Measurements from ENCODE around the gene OPALIN. TPM values are rescaled to one million over a fixed set of nuclear protein-coding genes. Genes with fewer than 3 reads are reported as not detected.

Gene OPALIN, protein sequence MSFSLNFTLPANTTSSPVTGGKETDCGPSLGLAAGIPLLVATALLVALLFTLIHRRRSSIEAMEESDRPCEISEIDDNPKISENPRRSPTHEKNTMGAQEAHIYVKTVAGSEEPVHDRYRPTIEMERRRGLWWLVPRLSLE
- not detected for total RNA-seq

DNA sequence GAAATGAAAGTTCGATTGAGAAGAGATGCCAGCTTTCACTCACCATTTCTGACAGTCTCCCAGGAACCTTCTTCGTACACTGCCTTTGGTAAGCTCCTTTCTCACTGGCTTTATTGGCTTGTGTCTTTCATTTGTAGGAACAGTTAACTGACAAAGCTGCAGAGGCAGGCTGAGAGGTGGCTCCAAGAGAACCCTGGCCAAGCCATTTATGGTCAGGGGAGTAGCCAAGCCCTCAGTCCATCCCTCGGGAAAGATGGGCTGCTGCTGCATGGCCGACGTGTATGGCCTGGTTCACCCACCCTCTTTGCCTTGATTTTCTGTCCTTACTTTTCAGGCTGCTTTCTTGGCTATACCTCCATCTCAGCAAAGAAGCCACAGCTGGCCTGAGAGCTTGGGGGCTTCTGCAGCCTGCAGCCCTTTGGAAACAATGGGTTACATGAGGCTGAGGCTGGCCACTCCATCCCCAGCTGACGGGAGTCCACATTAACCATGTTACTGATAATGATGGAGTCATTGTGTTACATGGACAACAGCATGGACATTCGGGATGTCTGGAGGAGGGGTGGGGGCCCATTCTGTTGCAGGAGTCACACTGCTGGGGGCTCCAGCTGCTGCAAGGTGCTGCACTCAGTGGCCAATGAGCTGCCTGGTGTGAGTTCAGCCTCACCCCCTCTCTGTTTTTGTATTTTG is at the start of gene OPALIN:
Gene OPALIN, minus strand, starts transcription at position 152 of the 690 bp plus-strand sequence. Its CDS starts 106 bp downstream, at position 46.
- DNase-seq (ENCODE audit: low spot score in 2 of 2), result no peak

DNA sequence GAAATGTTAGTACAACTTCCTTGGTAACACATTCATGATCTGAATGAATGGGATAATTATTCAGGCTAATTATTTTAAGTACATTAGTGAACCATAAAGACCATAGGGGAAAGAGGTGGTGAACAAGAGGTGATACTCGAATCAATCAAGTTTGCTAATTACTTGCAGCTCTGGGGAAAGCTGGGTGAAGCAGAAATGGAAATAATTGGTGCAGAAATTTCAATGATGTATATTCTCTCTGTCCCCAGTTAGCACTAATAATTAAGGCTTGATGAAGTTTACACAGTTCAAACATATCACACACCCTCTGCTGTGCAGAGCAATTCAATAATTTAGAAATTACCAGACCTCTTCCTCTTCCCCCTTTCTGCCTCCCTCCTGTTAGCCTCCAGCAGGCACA is 49.4 kb upstream of the OPALIN start:
- FAIRE-seq (no peak), DNase-seq (ENCODE audit: low spot score in 2 of 2) (no peak)

More for the DNA sequence above, at the start of gene OPALIN:
- no peak for FAIRE-seq

DNA sequence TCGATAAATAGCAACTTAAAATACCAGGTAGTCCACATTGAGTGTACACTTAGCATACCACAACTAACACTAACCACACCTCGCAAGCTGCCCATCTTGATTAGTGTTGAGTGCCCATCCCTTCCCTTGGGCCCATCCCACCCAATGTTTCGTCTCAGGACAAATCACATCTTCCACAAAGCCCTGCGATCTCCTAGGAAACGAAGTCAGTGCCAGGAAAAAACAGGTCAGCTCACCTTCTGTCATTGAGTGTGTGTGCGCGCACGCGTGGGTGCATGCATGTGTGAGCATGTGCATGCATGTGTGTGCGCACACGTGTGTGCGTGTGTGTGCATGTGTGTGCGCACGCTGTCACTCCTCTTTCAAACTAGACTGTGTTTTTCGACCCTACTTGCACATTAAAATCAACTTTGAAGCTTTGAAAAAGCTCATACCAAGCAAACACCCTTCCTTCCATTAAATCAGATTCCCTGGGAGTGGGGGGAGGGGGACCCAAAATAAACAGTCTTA is 48.8 kb upstream of the OPALIN start:
- DNase-seq (ENCODE audit: low spot score in 2 of 2) (no peak), FAIRE-seq (no peak)

DNA sequence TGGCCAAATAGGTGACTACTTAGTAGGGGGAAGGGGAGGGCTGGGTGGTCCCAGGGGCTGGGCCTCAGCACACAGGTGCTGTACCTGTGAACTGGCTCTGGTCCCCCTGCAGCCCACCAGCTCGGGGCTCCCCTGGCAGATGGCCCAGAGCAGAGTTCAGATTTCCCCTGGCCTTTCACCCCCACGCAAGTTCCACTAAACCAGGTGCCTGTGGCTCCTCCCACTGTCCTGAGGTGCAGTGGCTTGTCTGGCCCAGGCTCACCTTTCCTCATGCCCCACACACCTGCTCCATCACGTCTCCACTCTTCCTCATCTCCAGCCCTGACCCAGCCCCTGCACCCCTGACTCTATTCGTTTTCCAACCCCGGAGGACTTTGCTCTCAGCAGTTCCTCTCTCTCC is 47.3 kb upstream of the OPALIN start:
- no peak for DNase-seq (ENCODE audit: low spot score in 2 of 2)

DNA sequence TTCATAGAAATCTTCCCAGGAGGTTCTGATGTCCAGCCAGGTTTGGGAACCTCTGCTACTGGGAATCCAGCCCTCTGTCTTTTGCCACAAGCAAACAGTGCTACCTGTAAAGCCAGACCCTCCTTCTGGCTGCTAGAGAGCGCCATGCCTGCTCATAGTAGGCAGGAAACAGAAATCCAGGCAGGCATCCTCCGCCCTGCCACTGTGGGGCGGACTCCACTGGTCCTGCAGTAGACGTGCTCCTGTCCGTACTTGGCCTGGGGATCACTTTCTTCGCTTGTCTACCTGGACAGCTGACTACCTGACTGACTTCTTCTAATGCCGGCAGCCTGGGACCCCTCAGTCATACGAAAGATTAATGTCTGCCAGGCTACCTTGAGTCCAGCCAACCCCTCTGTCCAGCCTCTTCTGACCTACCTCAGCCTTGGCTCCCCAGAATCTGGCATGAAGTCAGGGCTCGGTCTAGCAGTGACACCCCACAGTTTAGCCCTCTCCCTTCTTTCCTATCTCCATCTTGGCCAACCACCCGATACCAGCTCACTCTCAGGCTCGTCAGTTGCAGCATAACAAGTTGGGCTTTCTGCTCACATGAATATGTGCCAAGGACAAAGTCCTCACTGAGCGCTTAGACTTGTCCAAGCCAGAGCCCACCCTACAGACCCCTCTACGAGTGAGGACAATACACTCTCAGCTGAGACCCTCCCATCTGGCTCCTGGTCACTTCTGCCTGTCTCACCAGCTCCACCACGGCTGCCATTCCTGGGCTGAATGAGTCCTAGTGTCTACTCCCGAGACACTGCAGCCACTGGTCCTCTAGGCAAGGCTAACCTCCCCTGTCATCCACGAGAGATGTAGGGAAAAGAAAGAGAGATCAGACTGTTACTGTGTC is 43.9 kb upstream of the OPALIN start:
- FAIRE-seq (no peak), DNase-seq (ENCODE audit: low spot score in 2 of 2) (no peak)

More for the DNA sequence above, 47.3 kb upstream of the OPALIN start:
- no peak for FAIRE-seq

DNA sequence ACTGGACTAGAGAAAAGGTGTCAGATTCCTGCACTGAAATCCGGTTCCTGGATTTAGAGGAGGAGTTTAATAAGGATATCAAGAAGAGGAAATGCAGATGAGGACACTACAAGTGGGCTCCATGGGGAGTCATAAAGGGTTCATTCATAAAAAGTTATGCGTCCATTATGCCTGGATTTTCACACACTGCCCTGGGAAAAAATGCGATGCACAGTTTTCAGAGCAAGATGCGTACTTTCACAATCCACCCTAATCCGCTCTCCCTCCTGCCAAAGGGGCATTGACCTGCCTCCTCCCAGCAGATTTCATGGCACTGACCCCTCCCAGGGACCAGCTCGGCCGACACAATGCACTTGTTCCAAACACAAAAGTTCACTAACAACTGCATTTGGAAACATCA is 42.2 kb upstream of the OPALIN start:
- DNase-seq (ENCODE audit: low spot score in 2 of 2), result no peak
- FAIRE-seq, result no peak

DNA sequence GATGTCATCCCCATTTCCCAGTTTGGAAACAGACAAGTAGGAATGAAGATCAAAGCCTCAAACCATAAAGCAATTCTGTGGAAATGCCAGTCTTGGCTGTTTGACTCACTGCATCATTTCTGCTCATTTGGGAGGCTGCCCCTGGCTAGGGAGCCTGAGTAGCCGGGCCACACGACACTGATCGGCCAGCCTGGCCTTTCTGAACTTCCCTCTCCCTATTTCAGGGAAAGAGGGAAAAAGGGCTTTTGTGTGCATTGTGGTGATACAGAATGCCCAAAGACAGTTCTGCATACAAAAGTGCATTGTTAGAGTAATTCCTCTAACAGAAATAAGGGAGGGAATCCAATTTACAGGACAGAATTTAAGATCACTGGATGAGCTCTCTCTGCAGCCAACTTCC is 41.7 kb upstream of the OPALIN start:
- DNase-seq (ENCODE audit: low spot score in 2 of 2) (no peak), FAIRE-seq (peak; percentile 8)

DNA sequence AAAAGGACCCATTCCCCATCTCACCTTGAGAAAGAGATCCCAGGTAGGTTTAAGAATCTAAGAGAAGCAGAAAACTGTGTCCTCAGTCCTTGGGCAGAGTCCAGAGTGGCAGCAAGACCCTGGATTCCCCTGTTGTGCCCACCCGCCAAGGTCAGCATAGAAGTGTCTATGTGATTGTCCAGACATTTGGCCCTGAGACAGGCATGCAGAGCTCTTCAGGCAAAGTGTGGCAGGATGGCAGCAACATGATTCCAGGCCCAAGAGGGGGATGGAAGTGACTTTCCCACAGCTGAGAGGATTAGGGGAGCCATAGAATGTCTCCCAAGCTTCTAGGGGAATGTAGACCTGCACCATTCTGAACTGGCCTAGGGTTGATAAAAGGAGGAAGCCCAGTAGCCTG is 39.1 kb upstream of the OPALIN start:
- DNase-seq (ENCODE audit: low spot score in 2 of 2) (no peak), FAIRE-seq (no peak)

DNA sequence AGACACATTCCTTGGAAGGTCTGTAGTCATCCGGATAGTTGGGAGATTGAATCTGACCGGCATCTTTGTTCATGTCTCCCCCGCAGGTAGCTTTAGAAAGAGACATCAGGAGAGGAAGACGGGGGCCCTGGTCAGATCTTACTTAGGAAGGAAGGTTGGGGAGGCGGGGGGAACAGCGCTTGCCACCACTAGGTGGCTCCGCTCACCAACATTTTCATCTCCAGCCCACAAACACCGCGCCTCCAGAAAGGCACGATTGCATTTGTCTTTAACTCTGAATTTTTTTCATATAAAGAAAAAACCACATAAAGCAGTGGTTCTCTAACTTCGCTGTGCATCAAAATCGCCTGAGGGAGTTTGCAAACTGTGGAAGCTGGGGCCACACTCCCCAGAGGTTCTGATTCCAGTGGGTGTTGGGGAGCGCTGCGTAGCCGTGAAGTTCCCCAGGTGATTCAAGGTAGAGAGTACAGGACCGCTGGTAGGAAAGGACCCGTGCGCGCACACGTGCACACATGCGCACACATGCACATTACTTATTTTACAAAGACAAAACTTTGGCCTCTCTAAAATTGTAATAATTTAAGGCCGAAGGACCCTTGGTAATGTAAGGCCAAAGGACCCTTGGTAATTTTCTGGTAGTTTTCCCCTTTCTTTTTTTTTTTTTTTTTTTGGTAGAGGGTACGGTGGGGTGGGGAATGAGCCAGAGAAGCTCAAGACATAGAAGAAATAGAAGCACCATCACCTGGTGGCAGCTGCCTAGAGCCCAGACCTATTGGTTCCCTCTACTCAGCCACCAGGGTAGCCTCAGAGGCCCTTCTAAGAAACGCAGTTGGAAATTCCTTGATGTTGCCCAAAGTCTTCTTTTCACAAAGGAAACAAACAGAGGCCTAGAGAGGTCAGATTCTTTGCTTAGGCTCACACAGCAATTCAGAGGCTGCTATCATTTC is 37.4 kb upstream of the OPALIN start:
- DNase-seq (ENCODE audit: low spot score in 2 of 2) (peak; percentile 52 to 82), FAIRE-seq (no peak)

DNA sequence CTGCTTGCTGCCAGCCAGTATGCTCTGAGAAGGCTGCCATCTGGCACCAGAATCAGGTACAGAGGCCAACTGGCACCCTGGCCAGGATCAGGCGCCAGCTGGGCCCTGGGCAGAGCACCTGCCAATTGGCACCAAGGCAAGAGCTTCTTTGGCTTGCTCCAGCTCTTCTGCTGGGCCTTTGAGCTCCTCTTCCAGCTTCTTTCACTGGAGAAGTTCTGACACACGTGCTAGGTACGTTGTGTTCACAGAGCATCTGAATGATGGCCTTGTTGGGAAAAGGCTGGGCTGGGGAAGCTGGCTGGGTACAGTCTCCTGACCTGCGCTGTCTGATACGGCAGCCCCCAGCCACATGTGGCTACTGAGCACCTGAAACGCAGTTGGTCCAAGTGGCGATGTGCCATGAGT is 31.7 kb upstream of the OPALIN start:
- FAIRE-seq (no peak), DNase-seq (ENCODE audit: low spot score in 2 of 2) (peak; percentile 41 to 48)

DNA sequence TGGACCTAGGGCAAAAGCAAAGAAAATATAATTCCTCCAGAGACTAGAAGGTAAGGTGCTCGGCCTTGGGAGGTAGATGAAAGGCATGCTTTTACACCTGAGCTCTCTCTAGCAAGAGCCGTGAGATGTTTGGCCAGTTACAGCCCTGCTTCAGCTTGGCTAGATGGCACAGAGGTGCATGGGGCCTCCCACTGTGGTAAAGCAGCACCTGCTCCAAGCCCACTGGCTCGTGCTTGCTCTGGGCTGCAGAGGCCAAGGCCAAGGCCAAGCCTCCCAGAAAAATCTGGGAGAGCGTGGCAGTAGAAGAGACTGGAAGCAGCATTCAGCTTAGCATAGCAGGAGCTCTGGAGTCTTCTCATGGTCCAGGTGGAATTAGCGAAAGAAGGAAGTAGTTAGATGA is 31.0 kb upstream of the OPALIN start:
- no peak for FAIRE-seq
- DNase-seq (ENCODE audit: low spot score in 2 of 2), result no peak

DNA sequence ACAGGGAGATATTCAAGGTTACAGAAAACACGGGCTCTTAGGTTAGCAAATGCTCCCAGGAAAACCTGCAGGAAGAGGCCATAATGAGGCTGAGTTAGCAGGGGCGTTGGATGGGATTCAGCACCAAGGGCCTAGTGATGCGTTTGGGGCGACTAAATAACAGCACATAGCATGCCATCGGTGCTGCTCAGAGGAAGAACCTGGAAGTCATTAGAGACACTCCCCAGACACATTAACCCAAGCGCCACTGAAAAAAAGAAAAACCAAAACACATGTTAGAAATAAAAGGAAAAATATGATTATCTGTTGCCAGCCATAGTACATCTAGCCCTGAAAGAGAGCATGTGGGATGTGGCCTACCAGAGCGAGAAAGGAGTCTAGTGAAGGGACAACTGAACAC is 28.8 kb upstream of the OPALIN start:
- FAIRE-seq (no peak), DNase-seq (ENCODE audit: low spot score in 2 of 2) (no peak)

DNA sequence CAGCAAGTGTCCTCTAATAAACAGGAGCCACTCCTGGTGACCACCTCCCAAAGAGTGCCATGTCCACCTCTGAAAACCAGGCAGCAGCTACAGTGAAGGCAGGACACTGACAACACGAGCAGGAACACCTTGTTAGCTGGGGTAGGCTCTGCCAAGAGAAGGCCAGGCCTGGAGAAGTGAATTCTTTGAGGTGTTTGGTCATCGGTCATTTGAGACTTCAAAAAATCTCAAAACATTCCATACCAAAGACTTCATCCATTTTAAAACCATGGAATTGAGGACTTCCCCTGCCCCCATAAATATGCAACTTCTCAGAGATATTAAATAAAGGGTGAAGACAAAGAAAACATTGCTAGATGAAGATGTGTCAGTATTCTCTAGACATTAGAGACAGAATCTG is 28.4 kb upstream of the OPALIN start:
- DNase-seq (ENCODE audit: low spot score in 2 of 2), result no peak
- FAIRE-seq, result no peak

DNA sequence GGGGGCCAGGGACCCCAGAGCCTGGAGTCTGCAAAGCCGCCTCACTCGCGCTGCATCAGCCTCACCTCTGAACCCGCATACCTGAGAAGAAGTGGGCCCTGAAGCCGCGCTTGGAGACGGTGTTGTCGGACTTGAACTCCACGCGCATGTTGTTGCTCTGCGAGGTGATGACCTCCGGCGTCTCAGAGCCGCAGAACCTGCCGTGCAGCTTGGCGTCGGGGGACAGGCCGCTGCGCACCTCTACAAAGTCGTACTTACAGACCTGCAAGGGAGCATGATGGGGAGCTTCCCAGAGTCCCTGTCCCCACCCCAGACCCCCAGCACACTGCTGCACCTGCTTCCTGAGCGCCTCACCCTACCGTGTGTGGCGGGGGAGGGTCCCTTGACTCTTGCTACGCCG is 25.7 kb upstream of the OPALIN start:
- DNase-seq (ENCODE audit: low spot score in 2 of 2) (no peak), FAIRE-seq (no peak)

DNA sequence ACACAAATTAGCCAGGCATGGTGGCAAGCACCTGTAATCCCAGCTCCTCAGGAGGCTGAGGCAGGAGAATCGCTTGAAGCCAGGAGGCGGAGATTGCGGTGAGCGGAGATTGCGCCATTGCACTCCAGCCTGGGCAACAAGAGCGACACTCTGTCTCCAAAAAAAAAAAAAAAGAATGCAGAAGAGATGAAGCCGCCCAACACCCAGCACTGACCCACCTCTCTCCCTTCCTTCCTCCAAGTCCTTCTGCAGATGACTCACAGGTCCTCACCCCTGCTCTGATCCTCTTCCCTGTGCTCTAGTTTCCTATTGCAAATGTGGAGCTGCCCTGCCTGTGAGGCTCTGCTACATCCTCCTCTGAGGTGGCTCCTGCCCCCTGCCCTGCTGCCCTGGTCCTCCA is 22.0 kb upstream of the OPALIN start:
- FAIRE-seq (no peak), DNase-seq (ENCODE audit: low spot score in 2 of 2) (no peak)

DNA sequence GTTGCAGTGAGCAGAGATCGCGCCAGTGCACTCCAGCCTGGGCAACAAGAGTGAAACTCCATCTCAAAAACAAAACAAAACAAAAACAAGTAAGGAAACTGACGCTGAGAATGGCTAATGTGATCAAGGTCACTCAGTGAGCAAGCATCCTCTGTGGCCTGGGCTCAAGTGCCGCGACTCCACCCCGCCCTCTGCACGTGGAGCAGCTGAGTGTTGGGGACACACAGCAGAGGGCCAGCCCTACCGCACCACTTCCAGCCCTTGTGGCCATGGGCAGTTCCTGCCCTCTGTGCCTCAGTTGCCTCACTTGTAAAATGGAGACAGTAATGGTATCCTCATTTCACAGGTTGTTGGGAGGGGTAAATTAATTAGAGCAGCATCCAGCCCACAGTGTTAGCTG is 21.0 kb upstream of the OPALIN start:
- DNase-seq (ENCODE audit: low spot score in 2 of 2) (no peak), FAIRE-seq (no peak)

DNA sequence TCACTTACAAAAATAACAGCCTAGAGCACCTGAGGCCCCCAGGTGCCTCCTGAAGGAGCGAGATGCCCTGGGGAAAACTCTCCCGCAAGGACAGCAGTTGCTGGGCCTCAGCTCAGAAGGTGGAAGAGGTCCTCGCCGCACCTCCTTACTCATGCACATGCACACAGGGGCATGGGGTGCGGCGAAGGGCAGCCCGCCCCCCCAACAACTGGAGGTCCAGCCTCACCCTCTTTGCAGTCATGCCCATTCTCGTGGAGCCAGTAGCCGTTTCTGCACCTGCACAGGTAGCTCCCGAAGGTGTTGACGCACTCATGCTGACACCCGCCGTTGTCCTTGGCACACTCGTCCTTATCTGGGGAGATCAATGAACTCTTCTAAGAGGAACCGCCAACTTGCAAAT is 19.9 kb upstream of the OPALIN start:
- FAIRE-seq, result no peak
- DNase-seq (ENCODE audit: low spot score in 2 of 2), result no peak

DNA sequence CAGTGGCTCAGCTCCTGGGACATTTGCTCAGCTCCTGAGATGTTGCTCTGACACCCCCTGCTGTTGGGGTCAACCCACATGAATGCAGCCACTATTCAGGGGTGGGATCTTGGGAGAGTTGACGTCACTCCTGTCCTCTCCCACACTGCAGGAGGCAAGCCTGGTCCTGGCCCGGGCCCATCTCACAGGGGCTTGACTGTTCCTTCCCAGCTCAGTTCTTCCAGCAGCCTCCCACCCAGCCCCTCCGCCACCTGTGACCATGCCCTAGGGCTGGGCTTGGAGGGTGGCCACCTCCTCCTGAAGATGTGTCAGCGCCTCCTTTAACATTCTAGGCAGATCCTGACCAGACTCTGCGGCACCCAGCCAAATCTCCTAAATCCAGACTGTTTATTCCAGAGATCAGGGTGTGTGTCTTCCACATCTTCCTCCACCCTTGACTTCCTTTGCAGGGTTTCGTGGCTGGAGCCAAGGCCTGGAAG is 19.1 kb upstream of the OPALIN start:
- DNase-seq (ENCODE audit: low spot score in 2 of 2) (no peak), FAIRE-seq (no peak)

DNA sequence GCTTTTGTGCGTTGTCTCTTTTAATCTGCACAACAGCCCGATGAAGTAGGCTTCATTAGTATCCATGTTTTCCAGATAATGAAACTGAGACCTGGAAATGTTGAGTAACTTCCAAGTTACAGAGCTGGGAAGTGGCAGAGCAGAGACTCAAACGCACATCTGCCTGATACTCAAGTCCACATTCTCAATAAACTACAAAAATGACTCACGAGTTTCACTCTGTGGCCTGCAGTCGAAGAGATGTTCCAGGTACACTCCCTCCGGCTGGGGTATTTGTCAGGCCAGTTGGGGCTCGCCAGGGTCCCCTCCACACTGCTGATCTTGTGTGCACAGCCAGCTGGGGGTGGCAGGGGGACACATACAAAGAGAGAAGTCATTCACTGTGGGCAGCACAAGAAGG is 17.7 kb upstream of the OPALIN start:
- no peak for FAIRE-seq
- no peak for DNase-seq (ENCODE audit: low spot score in 2 of 2)

Measured in frontal cortex (tissue), 4 donors.